Fibroblast of lung (primary cell): ENCODE results near the gene NPAT. TPM values are rescaled to one million over a fixed set of nuclear protein-coding genes. Genes with fewer than 3 reads are reported as not detected.

Experiments
- DNase-seq, 2 donors: peaks; one replicate each; pipeline versions ENCODE4 v3.0.0 to v3.0.0-alpha.2; 2010; ENCODE audit warnings: low read depth in 2 of 2
- H2AFZ ChIP-seq: 2 replicates; pipeline ENCODE4 v1.5.1; 2012; ENCODE audit warnings: low read length, control low read depth, inconsistent platforms
- H3K27ac ChIP-seq: 2 replicates; pipeline ENCODE4 v1.5.1; 2011; ENCODE audit warnings: low read length, control low read depth; ENCODE audit not compliant: insufficient read depth
- H3K27me3 ChIP-seq: 2 replicates; pipeline ENCODE4 v1.5.1; 2011; ENCODE audit warnings: mild to moderate bottlenecking, low read length; ENCODE audit not compliant: control insufficient read depth, insufficient read depth
- H3K36me3 ChIP-seq: 2 replicates; pipeline ENCODE4 v1.5.1; 2011; ENCODE audit warnings: low read length; ENCODE audit not compliant: control insufficient read depth, insufficient read depth
- H3K4me1 ChIP-seq: 2 replicates; pipeline ENCODE4 v1.5.1; 2011; ENCODE audit warnings: low read length; ENCODE audit not compliant: control insufficient read depth, insufficient read depth; ENCODE audit errors: extremely low read depth
- H3K4me2 ChIP-seq: 2 replicates; pipeline ENCODE4 v1.5.1; 2011; ENCODE audit warnings: low read length, control low read depth; ENCODE audit not compliant: insufficient read depth; ENCODE audit errors: extremely low read depth
- H3K4me3 ChIP-seq, 4 experiments: fragments of 200-600 bp in 1 of 4; sonication (generic) in 1 of 4; replicated peaks in 1 of 4; 2 replicates each; pipeline ENCODE4 v1.5.1; 2011 to 2016; ENCODE audit warnings: low read length in 4 of 4, low read depth in 3 of 4, mild to moderate bottlenecking in 3 of 4, control low read depth in 2 of 4, inconsistent platforms in 1 of 4, mixed read lengths in 1 of 4; ENCODE audit not compliant: insufficient read depth in 1 of 4; ENCODE audit errors: control extremely low read depth in 1 of 4
- H3K79me2 ChIP-seq: 2 replicates; pipeline ENCODE4 v1.5.1; 2012; ENCODE audit warnings: mild to moderate bottlenecking, low read length, inconsistent platforms; ENCODE audit not compliant: control insufficient read depth, insufficient read depth
- H3K9ac ChIP-seq: 2 replicates; pipeline ENCODE4 v1.5.1; 2011; ENCODE audit warnings: mild to moderate bottlenecking, low read length, control low read depth; ENCODE audit not compliant: insufficient read depth
- H3K9me3 ChIP-seq: 2 replicates; pipeline ENCODE4 v1.5.1; 2012; ENCODE audit warnings: low read depth, low read length; ENCODE audit not compliant: control insufficient read depth, insufficient read depth
- H4K20me1 ChIP-seq: 2 replicates; pipeline ENCODE4 v1.5.1; 2011; ENCODE audit warnings: low read length; ENCODE audit not compliant: control insufficient read depth, insufficient read depth; ENCODE audit errors: extremely low read depth
- EZH2 ChIP-seq: IDR thresholded peaks from 2 replicates; pipeline ENCODE4 v1.5.1; 2012; ENCODE audit warnings: low read length, control low read depth, mild to moderate bottlenecking; ENCODE audit errors: missing control alignments
- polyA plus RNA-seq, 2 donors: library from polyadenylated mRNA; depleted of rRNA in 1 of 2; stranded (reverse) in 1 of 2; unstranded in 1 of 2; fragments of >200 nt; gene quantifications; 2 replicates each; pipeline ENCODE4 v1.2.1, GENCODE V29; 2011 to 2012; ENCODE audit warnings: missing spikeins in 1 of 2
- total RNA-seq: library from RNA; depleted of rRNA; stranded (reverse); fragments of >200 nt; gene quantifications from 2 replicates; pipeline ENCODE4 v1.2.1, GENCODE V29; 2014
- TF ChIP-seq, protein P1 (sequence below), 2 donors: IDR thresholded peaks in 1 of 2; conservative IDR thresholded peaks in 1 of 2; 1 replicate in 1 of 2; 2 replicates in 1 of 2; pipeline ENCODE4 v1.5.1; 2011 to 2012; ENCODE audit warnings: low read length in 2 of 2, control low read depth in 1 of 2, inconsistent platforms in 1 of 2, low read depth in 1 of 2, mild to moderate bottlenecking in 1 of 2

NPAT gene
- total and polyA plus RNA-seq, 2 donors (not counting 1 experiment from before 2014, with no cell fraction given), result 10.9 to 12.7 TPM

DNA sequence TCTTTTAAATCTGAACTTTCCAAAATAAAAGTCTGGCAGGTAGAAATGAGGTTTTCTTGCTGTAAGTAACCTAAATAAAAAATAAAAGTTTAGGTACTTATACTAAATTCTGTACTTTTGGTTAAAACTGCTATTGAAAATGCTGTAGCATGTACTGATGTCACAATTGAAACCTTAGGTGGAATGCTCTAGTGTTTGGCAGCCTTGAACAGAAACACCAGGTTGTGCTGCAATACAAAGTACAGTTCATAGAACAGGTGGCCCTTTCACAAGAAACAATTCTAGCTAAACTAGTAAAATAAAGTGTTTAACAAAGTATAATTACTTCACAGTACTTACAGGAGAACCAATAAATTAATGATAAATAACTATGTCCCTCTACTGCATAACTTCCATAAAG lies 25.1 kb downstream of the NPAT start:
- H3K9ac ChIP-seq, result no peak overlapping the region
- no peaks in the 10 kb centered on the region for H3K27me3 ChIP-seq
- peaks cover 3% of the 10 kb centered on the region for H3K36me3 ChIP-seq
- H3K4me2 ChIP-seq, result no peak overlapping the region
- no peaks in the 10 kb centered on the region for H4K20me1 ChIP-seq
- peaks cover 2% of the 10 kb centered on the region for H3K79me2 ChIP-seq
- H3K4me3 ChIP-seq, result no peak overlapping the region
- no peak overlapping the region for H2AFZ ChIP-seq
- H3K9me3 ChIP-seq, result no peaks in the 10 kb centered on the region
- TF ChIP-seq, protein P1, sequence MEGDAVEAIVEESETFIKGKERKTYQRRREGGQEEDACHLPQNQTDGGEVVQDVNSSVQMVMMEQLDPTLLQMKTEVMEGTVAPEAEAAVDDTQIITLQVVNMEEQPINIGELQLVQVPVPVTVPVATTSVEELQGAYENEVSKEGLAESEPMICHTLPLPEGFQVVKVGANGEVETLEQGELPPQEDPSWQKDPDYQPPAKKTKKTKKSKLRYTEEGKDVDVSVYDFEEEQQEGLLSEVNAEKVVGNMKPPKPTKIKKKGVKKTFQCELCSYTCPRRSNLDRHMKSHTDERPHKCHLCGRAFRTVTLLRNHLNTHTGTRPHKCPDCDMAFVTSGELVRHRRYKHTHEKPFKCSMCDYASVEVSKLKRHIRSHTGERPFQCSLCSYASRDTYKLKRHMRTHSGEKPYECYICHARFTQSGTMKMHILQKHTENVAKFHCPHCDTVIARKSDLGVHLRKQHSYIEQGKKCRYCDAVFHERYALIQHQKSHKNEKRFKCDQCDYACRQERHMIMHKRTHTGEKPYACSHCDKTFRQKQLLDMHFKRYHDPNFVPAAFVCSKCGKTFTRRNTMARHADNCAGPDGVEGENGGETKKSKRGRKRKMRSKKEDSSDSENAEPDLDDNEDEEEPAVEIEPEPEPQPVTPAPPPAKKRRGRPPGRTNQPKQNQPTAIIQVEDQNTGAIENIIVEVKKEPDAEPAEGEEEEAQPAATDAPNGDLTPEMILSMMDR (conservative IDR thresholded peaks at IDR 0.05 in 1 of 2, IDR thresholded peaks at IDR 0.05 in 1 of 2; ENCODE audit: low read depth in 1 of 2, low read length in 2 of 2), result no peak
- no peak for TF ChIP-seq EZH2
- H3K4me1 ChIP-seq, result no peaks in the 10 kb centered on the region
- no peak for DNase-seq
- no peak overlapping the region for H3K27ac ChIP-seq

DNA sequence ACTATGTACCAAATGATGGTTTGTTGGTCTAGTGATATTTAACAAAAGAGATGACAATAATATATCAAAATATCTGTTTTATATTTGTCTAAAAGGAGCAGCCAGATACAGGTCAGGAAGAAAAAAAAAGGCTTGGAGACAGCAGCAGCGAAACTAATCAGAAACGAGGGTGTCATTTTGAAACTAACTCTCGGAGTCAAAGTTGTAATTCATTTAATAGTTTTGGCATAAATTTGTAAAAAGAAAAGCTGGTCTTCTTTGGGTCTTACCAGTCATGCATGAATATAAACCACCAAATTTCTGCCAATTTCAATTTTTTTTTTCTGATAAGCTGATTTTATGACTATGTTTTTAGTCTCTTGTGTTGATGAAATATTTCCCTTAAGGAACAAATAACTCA lies 25.5 kb downstream of the NPAT start:
- DNase-seq, result no peak
- TF ChIP-seq EZH2, result no peak
- TF ChIP-seq, protein P1 (conservative IDR thresholded peaks at IDR 0.05 in 1 of 2, IDR thresholded peaks at IDR 0.05 in 1 of 2; ENCODE audit: low read depth in 1 of 2, low read length in 2 of 2), result no peak
- Histone ChIP-seq H3K4me3 (no peak overlapping the region), H3K4me1 (no peaks in the 10 kb centered on the region), H3K79me2 (peaks cover 2% of the 10 kb centered on the region), H3K27me3 (no peaks in the 10 kb centered on the region), H3K9ac (no peak overlapping the region), H4K20me1 (no peaks in the 10 kb centered on the region), H2AFZ (no peak overlapping the region), H3K4me2 (no peak overlapping the region), H3K27ac (no peak overlapping the region), H3K9me3 (no peaks in the 10 kb centered on the region), H3K36me3 (peaks cover 3% of the 10 kb centered on the region)

DNA sequence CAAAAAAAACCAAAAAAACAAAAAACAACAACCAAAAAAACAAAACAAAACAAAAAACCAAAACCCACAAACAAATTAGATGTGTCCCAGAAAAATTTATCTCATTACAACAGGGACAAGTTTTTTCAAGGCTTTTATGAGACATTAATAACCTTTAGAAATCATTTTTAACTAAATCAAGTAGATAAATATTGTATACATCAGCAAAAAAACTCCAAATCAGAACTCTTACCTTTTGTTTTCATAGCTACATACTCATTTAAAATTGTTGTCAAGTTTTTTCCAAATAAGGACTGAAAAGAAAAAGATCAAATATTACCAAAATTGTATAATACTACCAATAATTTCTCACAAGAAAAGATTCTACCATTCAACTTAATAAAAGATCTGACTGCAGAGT lies 28.7 kb downstream of the NPAT start:
- no peaks in the 10 kb centered on the region for H3K27me3 ChIP-seq
- no peak overlapping the region for H2AFZ ChIP-seq
- no peak overlapping the region for H3K4me3 ChIP-seq
- peaks cover 2% of the 10 kb centered on the region for H3K79me2 ChIP-seq
- H3K9ac ChIP-seq, result no peak overlapping the region
- H3K9me3 ChIP-seq, result no peaks in the 10 kb centered on the region
- no peak overlapping the region for H3K27ac ChIP-seq
- no peaks in the 10 kb centered on the region for H3K4me1 ChIP-seq
- TF ChIP-seq, protein P1 (conservative IDR thresholded peaks at IDR 0.05 in 1 of 2, IDR thresholded peaks at IDR 0.05 in 1 of 2; ENCODE audit: low read depth in 1 of 2, low read length in 2 of 2), result no peak
- no peak for TF ChIP-seq EZH2
- peaks cover 3% of the 10 kb centered on the region for H3K36me3 ChIP-seq
- DNase-seq, result no peak
- H4K20me1 ChIP-seq, result no peaks in the 10 kb centered on the region
- no peak overlapping the region for H3K4me2 ChIP-seq
